Endothelial cell of umbilical vein (primary cell): ENCODE data around the gene NXPH4. TPM values are rescaled to one million over a fixed set of nuclear protein-coding genes. Genes with fewer than 3 reads are reported as not detected.

Experiments
- BruUV-seq: library from RNA; stranded (reverse); fragments of 400-500 nt; replicated peaks from 2 replicates; lab custom pipeline; 2021; lab: Mats Ljungman, UMichigan
- CTCF ChIA-PET: fragments of 300-600, 350-600 bp; sonication (Branson Sonifier 250); formaldehyde crosslinking; loops from one replicate; lab custom pipeline; 2021; ENCODE audit warnings: antibody characterized with exemption, inconsistent platforms; lab: Charles Lee
- POLR2A ChIA-PET: fragments of 300-600, 350-600 bp; sonication (Branson Sonifier 250); formaldehyde crosslinking; loops from one replicate; lab custom pipeline; 2021; ENCODE audit warnings: antibody characterized with exemption, inconsistent platforms; lab: Charles Lee
- DNase-seq: peaks from one replicate; pipeline ENCODE4 v3.0.0-alpha.2; 2011; ENCODE audit warnings: low read depth, low spot score
- FAIRE-seq: peaks from 2 replicates; lab custom pipeline; 2011; peaks lifted over from hg19 to GRCh38; lab: Jason Lieb, UNC
- H2AFZ ChIP-seq: 2 replicates; pipeline ENCODE4 v1.6.0; 2012; ENCODE audit warnings: low read depth, low read length, control low read depth, inconsistent platforms
- H3K27ac ChIP-seq: 2 replicates; pipeline ENCODE4 v1.5.1; 2011; ENCODE audit warnings: low read depth, mild to moderate bottlenecking, control low read depth, low read length, moderate library complexity; ENCODE audit not compliant: insufficient read depth
- H3K27me3 ChIP-seq, 2 experiments: 2 replicates each; pipeline versions ENCODE4 v1.6.0 to v1.6.1; 2011; ENCODE audit warnings: low read length in 2 of 2, mixed read lengths in 1 of 2; ENCODE audit not compliant: control insufficient read depth in 2 of 2, insufficient read depth in 2 of 2
- H3K36me3 ChIP-seq, 2 experiments: 2 replicates in 1 of 2; 3 replicates in 1 of 2; pipeline ENCODE4 v1.5.1; 2011; ENCODE audit warnings: low read length in 2 of 2, mild to moderate bottlenecking in 1 of 2, moderate library complexity in 1 of 2; ENCODE audit not compliant: control insufficient read depth in 2 of 2, insufficient read depth in 2 of 2; ENCODE audit errors: extremely low read depth in 1 of 2
- H3K4me1 ChIP-seq: 3 replicates; pipeline ENCODE4 v1.5.1; 2011; ENCODE audit warnings: mild to moderate bottlenecking, low read length; ENCODE audit not compliant: control insufficient read depth, insufficient read depth; ENCODE audit errors: extremely low read depth
- H3K4me2 ChIP-seq: 2 replicates; pipeline ENCODE4 v1.6.1; 2011; ENCODE audit warnings: low read length, control low read depth, mixed read lengths; ENCODE audit not compliant: insufficient read depth
- H3K4me3 ChIP-seq, 3 experiments: fragments of 200-600 bp in 1 of 3; sonication (generic), shearing (Covaris generic) in 1 of 3; replicated peaks in 1 of 3; 2 replicates each; pipeline ENCODE4 v1.5.1; 2011 to 2016; ENCODE audit warnings: control low read depth in 3 of 3, low read length in 3 of 3, mild to moderate bottlenecking in 2 of 3, inconsistent platforms in 1 of 3, low read depth in 1 of 3, moderate library complexity in 1 of 3; ENCODE audit not compliant: insufficient read depth in 1 of 3
- H3K79me2 ChIP-seq: 2 replicates; pipeline ENCODE4 v1.6.0; 2012; ENCODE audit warnings: low read length, inconsistent platforms; ENCODE audit not compliant: control insufficient read depth, insufficient read depth
- H3K9ac ChIP-seq: replicated peaks from 2 replicates; pipeline ENCODE3; 2011; ENCODE audit warnings: low read length, control low read depth; ENCODE audit not compliant: insufficient read depth; ENCODE audit errors: extremely low read depth
- H3K9me1 ChIP-seq: replicated peaks from 3 replicates; pipeline ENCODE4 v1.6.0; 2011; ENCODE audit warnings: mild to moderate bottlenecking, low read length; ENCODE audit not compliant: control insufficient read depth, insufficient read depth; ENCODE audit errors: extremely low read depth
- H3K9me3 ChIP-seq: replicated peaks from 2 replicates; pipeline ENCODE4 v1.5.1; 2012; ENCODE audit warnings: low read length, inconsistent platforms; ENCODE audit not compliant: control insufficient read depth, insufficient read depth
- H4K20me1 ChIP-seq: replicated peaks from 2 replicates; pipeline ENCODE3; 2011; ENCODE audit warnings: mild to moderate bottlenecking, low read length; ENCODE audit not compliant: control insufficient read depth, insufficient read depth; ENCODE audit errors: extremely low read depth
- CTCF ChIP-seq, 2 donors: IDR thresholded peaks; 1 replicate in 1 of 2; 2 replicates in 1 of 2; pipeline ENCODE4 v1.5.1; 2011; ENCODE audit warnings: low read length in 2 of 2, mild to moderate bottlenecking in 2 of 2, moderate library complexity in 2 of 2, control low read depth in 1 of 2, inconsistent platforms in 1 of 2, low read depth in 1 of 2; ENCODE audit not compliant: insufficient read depth in 1 of 2; ENCODE audit errors: extremely low read depth in 1 of 2
- EZH2 ChIP-seq: IDR thresholded peaks from 2 replicates; pipeline ENCODE4 v1.6.1; 2012; ENCODE audit warnings: borderline replicate concordance, low read depth, mild to moderate bottlenecking, moderate library complexity, low read length, inconsistent platforms; ENCODE audit not compliant: severe bottlenecking
- FOS ChIP-seq: IDR thresholded peaks from 2 replicates; pipeline ENCODE4 v1.6.1; 2011; ENCODE audit warnings: mild to moderate bottlenecking, low read length, moderate library complexity, borderline replicate concordance; ENCODE audit not compliant: insufficient read depth
- GATA2 ChIP-seq: IDR thresholded peaks from 2 replicates; pipeline ENCODE4 v1.7.0; 2011; ENCODE audit warnings: low read depth, mild to moderate bottlenecking, moderate library complexity, mixed read lengths, low read length; ENCODE audit not compliant: insufficient read length, insufficient read depth
- JUN ChIP-seq: IDR thresholded peaks from 2 replicates; pipeline ENCODE4 v1.6.1; 2011; ENCODE audit warnings: borderline replicate concordance, low read depth; ENCODE audit not compliant: insufficient read length, insufficient read depth
- MAX ChIP-seq: IDR thresholded peaks from 2 replicates; pipeline ENCODE4 v1.6.1; 2011; ENCODE audit not compliant: insufficient read depth, insufficient read length
- MYC ChIP-seq: IDR thresholded peaks from one replicate; pipeline ENCODE4 v1.6.1; 2011; ENCODE audit warnings: mild to moderate bottlenecking, low read depth, low read length
- POLR2A ChIP-seq: IDR thresholded peaks from 2 replicates; pipeline ENCODE4 v1.6.1; 2012; ENCODE audit warnings: low read depth, mild to moderate bottlenecking, control low read depth, low read length
- POLR2AphosphoS5 ChIP-seq: IDR thresholded peaks from 2 replicates; pipeline ENCODE4 v1.6.1; 2012; ENCODE audit warnings: low read depth, mild to moderate bottlenecking, control low read depth, low read length, moderate library complexity; ENCODE audit not compliant: insufficient read depth
- dilution Hi-C: fragments of 300-500 bp; cut with MboI; formaldehyde crosslinking; loops from one replicate; pipeline ENCODE4 v1.15.0; 2019; ENCODE audit warnings: low sequenced_read_pairs; ENCODE audit not compliant: extremely low pct_ligation_motif_present
- intact Hi-C: fragments of 100-400 bp; cut with micrococcal nuclease; formaldehyde crosslinking; loops from one replicate; pipeline ENCODE4 v1.10.0; 2022
- polyA plus RNA-seq, 4 experiments: library from polyadenylated mRNA; depleted of rRNA in 3 of 4; stranded (reverse) in 3 of 4; unstranded in 1 of 4; fragments of >200 nt; gene quantifications; 2 replicates each; pipeline versions ENCODE4 v1.2.1 to v1.2.3, GENCODE V29; 2011 to 2012; ENCODE audit warnings: missing spikeins in 1 of 4
- total RNA-seq: library from RNA; stranded (reverse); gene quantifications from 2 replicates; pipeline ENCODE4 v1.2.3, GENCODE V29; 2021

NXPH4 gene
- total and polyA plus RNA-seq, 2 donors (not counting 3 experiments of a cell fraction or from before 2014, with no cell fraction given): 0.07 TPM; not detected in 1

GRCh38 chr12:57185906-57186508 is 30.6 kb upstream of the NXPH4 start:
- Histone ChIP-seq H3K79me2 (no peaks in the 10 kb centered on the region), H3K36me3 (no peaks in the 10 kb centered on the region), H2AFZ (no peak overlapping the region), H3K27ac (no peak overlapping the region), H3K9me1 (no peaks in the 10 kb centered on the region), H3K4me2 (no peak overlapping the region), H3K4me3 (no peak overlapping the region), H4K20me1 (no peaks in the 10 kb centered on the region), H3K9me3 (no peaks in the 10 kb centered on the region), H3K27me3 (peaks cover 2 to 3% of the 10 kb centered on the region in 2 experiments), H3K9ac (no peak overlapping the region), H3K4me1 (no peaks in the 10 kb centered on the region)
- ChIA-PET CTCF (interaction anchor here (0.8 to 10.3 kb wide), 10 partner anchors 10 to 117 kb away, joined by 3 to 164 read pairs (median 6); partner anchors contain the start of genes LRP1 and NEMP1), POLR2A (no interaction called here)
- intact Hi-C loops (no loop called here), dilution Hi-C loops (no loop called here)
- BruUV-seq: no TSS peak
- DNase-seq (no peak), FAIRE-seq (no peak)
- TF ChIP-seq MAX (no peak), MYC (no peak), FOS (no peak), GATA2 (no peak), JUN (no peak), POLR2AphosphoS5 (no peak), EZH2 (no peak), POLR2A (no peak), CTCF (IDR thresholded peaks at IDR 0.05; ENCODE audit: extremely low read depth in 1 of 2, insufficient read depth in 1 of 2, low read depth in 1 of 2, low read length in 2 of 2) (no peak)
